PC-3 (cell line): Measurements from ENCODE around the gene FOXO6. TPM values are rescaled to one million over a fixed set of nuclear protein-coding genes. Genes with fewer than 3 reads are reported as not detected.

ENCODE experiments used
- ATAC-seq: fragments of 200-7000 bp; cut with Tn5 transposase; 2 replicates; pipeline ENCODE4 v1.9.1; 2020; ENCODE audit warnings: mild to moderate bottlenecking, moderate library complexity
- BruUV-seq: library from RNA; stranded (reverse); fragments of 400-500 nt; replicated peaks from 2 replicates; lab custom pipeline; 2021; lab: Mats Ljungman, UMichigan
- CTCF ChIA-PET: fragments of 300-600 bp; sonication (Branson Sonifier 250); formaldehyde crosslinking; loops from one replicate; lab custom pipeline; 2022; ENCODE audit warnings: antibody characterized with exemption; lab: Charles Lee
- POLR2A ChIA-PET: fragments of 300-600 bp; sonication (Branson Sonifier 250); formaldehyde crosslinking; loops from one replicate; lab custom pipeline; 2022; ENCODE audit warnings: antibody characterized with exemption; ENCODE audit not compliant: unreplicated experiment; lab: Charles Lee
- DNase-seq: peaks from one replicate; pipeline ENCODE4 v3.0.0-alpha.2; 2015
- H2AFZ ChIP-seq: fragments of 300-600 bp; sonication (generic); 2 replicates; pipeline ENCODE4 v1.6.0; 2016; ENCODE audit warnings: antibody characterized with exemption, low read length
- H3F3A ChIP-seq: fragments of 300-600 bp; sonication (generic); one replicate; pipeline ENCODE4 v1.6.0; 2017; ENCODE audit warnings: antibody characterized with exemption, low read length, control low read depth, mild to moderate bottlenecking; ENCODE audit not compliant: unreplicated experiment
- H3K27ac ChIP-seq: fragments of 300-600 bp; sonication (generic); 2 replicates; pipeline ENCODE4 v1.5.1; 2016; ENCODE audit warnings: mild to moderate bottlenecking, low read length
- H3K27me3 ChIP-seq: fragments of 300-600 bp; sonication (generic); 2 replicates; pipeline ENCODE4 v1.6.1; 2016; ENCODE audit warnings: low read length, mixed read lengths
- H3K36me3 ChIP-seq: fragments of 300-600 bp; sonication (generic); 2 replicates; pipeline ENCODE4 v1.6.1; 2016; ENCODE audit warnings: low read depth, mixed run types, low read length, mixed read lengths
- H3K4me1 ChIP-seq: fragments of 300-600 bp; sonication (generic); 2 replicates; pipeline ENCODE4 v1.5.1; 2016; ENCODE audit warnings: low read length; ENCODE audit not compliant: insufficient read depth
- H3K4me2 ChIP-seq: fragments of 300-600 bp; sonication (generic); 2 replicates; pipeline ENCODE4 v1.6.0; 2016; ENCODE audit warnings: low read length
- H3K4me3 ChIP-seq: fragments of 300-600 bp; sonication (generic); 2 replicates; pipeline ENCODE4 v1.5.1; 2016; ENCODE audit warnings: mild to moderate bottlenecking, low read length, mixed read lengths
- H3K79me2 ChIP-seq: fragments of 300-600 bp; sonication (generic); 2 replicates; pipeline ENCODE4 v1.6.1; 2017; ENCODE audit warnings: low read length, mixed read lengths
- H3K9ac ChIP-seq: fragments of 300-600 bp; sonication (generic); 2 replicates; pipeline ENCODE4 v1.6.0; 2016; ENCODE audit warnings: mild to moderate bottlenecking, low read length
- H3K9me2 ChIP-seq: fragments of 300-600 bp; sonication (generic); replicated peaks from 2 replicates; pipeline ENCODE4 v1.6.1; 2016; ENCODE audit warnings: mixed run types, low read length, mixed read lengths
- H3K9me3 ChIP-seq: fragments of 300-600 bp; sonication (generic); 2 replicates; pipeline ENCODE4 v1.6.1; 2016; ENCODE audit warnings: low read length, mixed read lengths
- H4K20me1 ChIP-seq: fragments of 300-600 bp; sonication (generic); 2 replicates; pipeline ENCODE4 v1.6.1; 2016; ENCODE audit warnings: low read length, mixed read lengths
- EZH2 ChIP-seq: fragments of 300-600 bp; sonication (generic); IDR thresholded peaks from one replicate; pipeline ENCODE4 v1.6.1; 2017; ENCODE audit warnings: antibody characterized with exemption, mild to moderate bottlenecking, low read length; ENCODE audit not compliant: unreplicated experiment
- EZH2phosphoT487 ChIP-seq: fragments of 300-600 bp; sonication (generic); IDR thresholded peaks from 2 replicates; pipeline ENCODE4 v1.6.1; 2018; ENCODE audit warnings: mild to moderate bottlenecking, antibody characterized with exemption, low read length, borderline replicate concordance
- intact Hi-C: fragments of 100-400 bp; cut with micrococcal nuclease; formaldehyde crosslinking; loops from 2 replicates; pipeline ENCODE4 v1.9.0; 2023
- total RNA-seq: library from RNA; depleted of rRNA; stranded (reverse); fragments of >200 nt; gene quantifications from 2 replicates; pipeline ENCODE4 v1.2.3, GENCODE V29; 2014
- TF ChIP-seq, protein P1 (sequence below): fragments of 300-600 bp; sonication (generic); conservative IDR thresholded peaks from 2 replicates; pipeline ENCODE4 v1.5.1; 2017; ENCODE audit warnings: antibody characterized with exemption, low read depth, mild to moderate bottlenecking, low read length

The FOXO6 gene
- total RNA-seq, 1 experiment from 2014 or later, result 1.2 TPM

DNA sequence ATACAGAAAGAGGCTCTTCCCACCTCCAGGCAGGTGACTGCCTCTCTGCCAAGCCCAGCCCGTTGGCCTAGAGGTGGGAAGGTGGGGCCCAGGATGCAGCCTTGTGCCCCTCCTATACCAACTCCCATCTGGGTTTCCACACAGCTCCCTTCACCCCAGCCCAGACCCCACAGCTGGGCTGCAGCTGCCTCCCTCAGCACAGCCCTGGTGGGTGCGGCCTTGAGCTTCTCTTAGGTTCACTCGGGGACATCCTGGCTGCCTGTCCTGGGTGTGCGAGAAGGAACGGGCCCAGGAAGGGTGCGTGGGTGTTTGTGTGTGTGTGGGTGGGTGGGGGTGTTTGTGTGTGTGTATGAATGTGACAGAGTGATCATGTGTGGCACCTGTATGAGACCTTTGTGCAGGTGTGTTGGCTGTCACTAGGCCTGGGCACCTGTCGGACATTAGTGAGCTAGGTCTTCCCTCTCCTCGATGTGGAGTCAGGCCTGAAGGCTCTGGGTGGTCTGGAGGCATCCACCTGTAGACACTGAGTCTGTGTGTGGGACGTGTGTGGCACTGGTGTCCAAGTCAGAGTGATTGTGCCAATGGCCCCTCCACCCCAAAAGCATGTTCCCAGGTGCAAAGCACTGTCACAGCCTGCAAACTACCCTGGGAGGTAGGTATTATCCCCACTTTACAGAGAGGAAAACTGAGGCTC, 30.7 kb downstream of the FOXO6 start:
- ChIA-PET POLR2A (no interaction called here), CTCF (no interaction called here)
- H3K27ac ChIP-seq, result no peak overlapping the region
- no peaks in the 10 kb centered on the region for H4K20me1 ChIP-seq
- H3K4me3 ChIP-seq, result no peak overlapping the region
- BruUV-seq, result no TSS peak
- H3K27me3 ChIP-seq, result no peaks in the 10 kb centered on the region
- no peak overlapping the region for H2AFZ ChIP-seq
- H3K4me1 ChIP-seq, result peaks cover 6% of the 10 kb centered on the region; the same call in 1 of the 2 replicates
- intact Hi-C loops, result no loop called here
- ATAC-seq (no peak), DNase-seq (no peak)
- H3K36me3 ChIP-seq, result no peaks in the 10 kb centered on the region
- H3F3A ChIP-seq, result no peaks in the 10 kb centered on the region
- H3K79me2 ChIP-seq, result no peaks in the 10 kb centered on the region
- H3K9ac ChIP-seq, result no peak overlapping the region
- no peaks in the 10 kb centered on the region for H3K9me2 ChIP-seq
- TF ChIP-seq EZH2phosphoT487, result no peak
- TF ChIP-seq EZH2, result no peak
- TF ChIP-seq, protein P1, sequence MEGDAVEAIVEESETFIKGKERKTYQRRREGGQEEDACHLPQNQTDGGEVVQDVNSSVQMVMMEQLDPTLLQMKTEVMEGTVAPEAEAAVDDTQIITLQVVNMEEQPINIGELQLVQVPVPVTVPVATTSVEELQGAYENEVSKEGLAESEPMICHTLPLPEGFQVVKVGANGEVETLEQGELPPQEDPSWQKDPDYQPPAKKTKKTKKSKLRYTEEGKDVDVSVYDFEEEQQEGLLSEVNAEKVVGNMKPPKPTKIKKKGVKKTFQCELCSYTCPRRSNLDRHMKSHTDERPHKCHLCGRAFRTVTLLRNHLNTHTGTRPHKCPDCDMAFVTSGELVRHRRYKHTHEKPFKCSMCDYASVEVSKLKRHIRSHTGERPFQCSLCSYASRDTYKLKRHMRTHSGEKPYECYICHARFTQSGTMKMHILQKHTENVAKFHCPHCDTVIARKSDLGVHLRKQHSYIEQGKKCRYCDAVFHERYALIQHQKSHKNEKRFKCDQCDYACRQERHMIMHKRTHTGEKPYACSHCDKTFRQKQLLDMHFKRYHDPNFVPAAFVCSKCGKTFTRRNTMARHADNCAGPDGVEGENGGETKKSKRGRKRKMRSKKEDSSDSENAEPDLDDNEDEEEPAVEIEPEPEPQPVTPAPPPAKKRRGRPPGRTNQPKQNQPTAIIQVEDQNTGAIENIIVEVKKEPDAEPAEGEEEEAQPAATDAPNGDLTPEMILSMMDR, result no peak
- H3K9me3 ChIP-seq, result no peaks in the 10 kb centered on the region
- H3K4me2 ChIP-seq, result no peak overlapping the region

DNA sequence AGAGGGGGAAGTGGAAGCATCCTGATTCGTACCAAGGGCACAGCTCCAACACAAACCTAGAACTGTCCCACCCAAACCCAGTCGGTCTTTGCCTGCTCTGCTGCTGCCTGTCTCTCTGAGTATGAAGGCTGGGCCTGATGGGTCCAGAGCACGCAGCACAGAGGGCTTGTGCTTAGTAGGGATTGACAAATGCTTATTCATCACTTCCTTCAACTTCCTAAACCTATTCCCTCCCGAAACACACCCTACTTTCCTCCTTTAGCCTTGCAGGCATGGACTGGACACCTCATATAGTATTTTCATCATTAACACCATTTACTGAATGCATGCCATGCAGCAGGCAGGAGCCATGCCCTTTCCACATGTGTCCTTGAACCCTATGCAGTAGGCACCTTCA, 31.3 kb downstream of the FOXO6 start:
- Histone ChIP-seq H3F3A (no peaks in the 10 kb centered on the region), H3K4me2 (no peak overlapping the region), H3K27ac (no peak overlapping the region), H3K9ac (no peak overlapping the region), H3K27me3 (no peaks in the 10 kb centered on the region), H3K9me3 (no peaks in the 10 kb centered on the region), H3K79me2 (no peaks in the 10 kb centered on the region), H4K20me1 (no peaks in the 10 kb centered on the region), H3K4me1 (peaks cover 2% of the 10 kb centered on the region; the same call in 1 of the 2 replicates), H3K4me3 (no peak overlapping the region), H3K9me2 (no peaks in the 10 kb centered on the region), H2AFZ (no peak overlapping the region), H3K36me3 (no peaks in the 10 kb centered on the region)
- TF ChIP-seq, protein P1, result no peak
- TF ChIP-seq EZH2, result no peak
- TF ChIP-seq EZH2phosphoT487, result no peak
- ChIA-PET POLR2A (no interaction called here), CTCF (no interaction called here)
- ATAC-seq (no peak), DNase-seq (no peak)
- intact Hi-C loops, result no loop called here
- no TSS peak for BruUV-seq

DNA sequence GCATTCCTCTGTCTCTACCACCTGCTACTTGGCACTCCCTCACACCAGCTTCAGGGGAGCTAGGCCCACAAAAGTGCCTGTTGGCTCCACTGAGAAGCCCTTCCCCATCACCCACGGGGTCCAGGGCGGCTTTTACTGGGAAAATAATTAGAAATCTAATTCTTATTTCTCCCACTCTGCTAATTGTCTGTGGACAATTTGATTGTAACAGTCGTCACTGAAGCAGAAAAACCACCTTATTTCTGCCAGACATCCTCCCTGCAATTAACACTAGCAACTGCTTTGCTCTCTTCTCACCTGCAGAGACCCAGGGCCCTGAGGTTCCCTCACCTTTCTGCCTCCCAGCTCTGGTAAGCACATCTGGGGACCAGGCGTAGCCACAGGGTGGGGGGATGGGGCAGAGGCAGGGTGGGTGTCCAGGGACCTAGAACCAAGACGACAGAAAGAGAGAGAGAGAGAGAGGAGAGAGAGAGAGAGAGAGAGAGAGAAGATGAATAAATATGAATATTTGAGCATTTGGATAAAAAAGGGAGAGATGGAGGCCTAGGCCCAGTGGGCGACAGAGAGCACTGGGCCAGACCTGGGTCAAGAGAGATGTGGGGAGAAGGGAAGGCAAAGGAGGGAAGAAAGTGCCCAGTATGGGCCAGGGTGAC, 32.6 kb downstream of the FOXO6 start:
- no peaks in the 10 kb centered on the region for H3K27me3 ChIP-seq
- intact Hi-C loops, result no loop called here
- BruUV-seq, result no TSS peak
- ATAC-seq (no peak), DNase-seq (no peak)
- H3K9me3 ChIP-seq, result no peaks in the 10 kb centered on the region
- ChIA-PET POLR2A (no interaction called here), CTCF (no interaction called here)
- H3K27ac ChIP-seq, result no peak overlapping the region
- H3K9ac ChIP-seq, result no peak overlapping the region
- no peaks in the 10 kb centered on the region for H3K79me2 ChIP-seq
- no peak for TF ChIP-seq EZH2phosphoT487
- TF ChIP-seq, protein P1, result no peak
- no peak for TF ChIP-seq EZH2
- no peak overlapping the region for H3K4me3 ChIP-seq
- H3K4me2 ChIP-seq, result no peak overlapping the region
- H3K9me2 ChIP-seq, result no peaks in the 10 kb centered on the region
- H3K36me3 ChIP-seq, result no peaks in the 10 kb centered on the region
- no peak overlapping the region for H2AFZ ChIP-seq
- H3K4me1 ChIP-seq, result no peaks in the 10 kb centered on the region
- no peaks in the 10 kb centered on the region for H4K20me1 ChIP-seq
- H3F3A ChIP-seq, result no peaks in the 10 kb centered on the region
